AG09319 (cell line): ENCODE data around the gene C6orf136.

Source experiments
- DNase-seq: peaks from one replicate; pipeline ENCODE4 v3.0.0-alpha.2; 2010; ENCODE audit warnings: low read depth; ENCODE audit errors: extremely low read depth
- TF ChIP-seq, protein P1 (sequence below): IDR thresholded peaks from 2 replicates; pipeline ENCODE4 v1.5.1; 2011; ENCODE audit warnings: low read depth, mild to moderate bottlenecking, inconsistent platforms, low read length, moderate library complexity

The C6orf136 gene

DNA sequence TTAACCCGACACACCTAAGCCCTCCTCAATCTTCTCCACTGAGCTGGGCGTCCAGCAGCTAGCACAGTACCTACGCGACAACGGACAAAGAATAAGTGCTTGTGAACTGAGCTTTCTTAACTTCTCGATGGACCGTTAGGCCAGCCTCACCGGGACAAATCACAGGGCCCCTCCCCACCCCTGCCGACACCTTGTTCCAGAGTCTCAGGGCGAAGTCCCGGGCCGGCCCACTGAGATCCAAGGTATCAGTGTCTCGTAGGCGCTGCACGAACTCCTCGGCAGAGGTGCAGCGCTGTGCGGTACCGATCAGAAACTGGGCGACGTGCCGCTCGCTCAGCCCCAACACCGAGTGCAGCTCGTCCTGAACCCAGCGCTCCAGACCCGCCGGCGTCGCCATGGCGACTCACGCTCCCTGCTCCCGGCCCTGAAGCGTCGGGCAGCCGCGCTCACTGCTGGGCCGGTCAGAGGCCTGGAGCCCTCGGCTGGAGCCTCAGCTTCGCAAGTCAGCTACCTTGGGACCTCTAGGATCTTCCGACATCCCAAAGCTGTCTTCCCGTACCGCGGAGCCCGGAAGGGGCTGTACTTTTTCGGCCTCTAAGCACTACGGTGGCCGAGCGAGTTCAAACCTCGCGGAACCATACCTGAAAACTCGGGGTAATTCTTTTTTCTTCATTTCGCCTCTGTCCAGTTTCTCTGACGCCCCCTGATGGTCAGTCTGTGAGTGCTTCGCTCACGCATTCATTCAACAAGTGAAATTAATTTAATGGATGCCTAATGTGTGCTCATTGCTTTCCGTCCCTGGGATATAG is 25.7 kb downstream of the C6orf136 start, which contains the start of gene DHX16:
DHX16 (minus strand) TSS at position 562 of the 809 bp plus-strand sequence; CDS start at position 397, 165 bp downstream.
- DNase-seq: peak; percentile 95
- TF ChIP-seq, protein P1, sequence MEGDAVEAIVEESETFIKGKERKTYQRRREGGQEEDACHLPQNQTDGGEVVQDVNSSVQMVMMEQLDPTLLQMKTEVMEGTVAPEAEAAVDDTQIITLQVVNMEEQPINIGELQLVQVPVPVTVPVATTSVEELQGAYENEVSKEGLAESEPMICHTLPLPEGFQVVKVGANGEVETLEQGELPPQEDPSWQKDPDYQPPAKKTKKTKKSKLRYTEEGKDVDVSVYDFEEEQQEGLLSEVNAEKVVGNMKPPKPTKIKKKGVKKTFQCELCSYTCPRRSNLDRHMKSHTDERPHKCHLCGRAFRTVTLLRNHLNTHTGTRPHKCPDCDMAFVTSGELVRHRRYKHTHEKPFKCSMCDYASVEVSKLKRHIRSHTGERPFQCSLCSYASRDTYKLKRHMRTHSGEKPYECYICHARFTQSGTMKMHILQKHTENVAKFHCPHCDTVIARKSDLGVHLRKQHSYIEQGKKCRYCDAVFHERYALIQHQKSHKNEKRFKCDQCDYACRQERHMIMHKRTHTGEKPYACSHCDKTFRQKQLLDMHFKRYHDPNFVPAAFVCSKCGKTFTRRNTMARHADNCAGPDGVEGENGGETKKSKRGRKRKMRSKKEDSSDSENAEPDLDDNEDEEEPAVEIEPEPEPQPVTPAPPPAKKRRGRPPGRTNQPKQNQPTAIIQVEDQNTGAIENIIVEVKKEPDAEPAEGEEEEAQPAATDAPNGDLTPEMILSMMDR: peak; percentile 88

DNA sequence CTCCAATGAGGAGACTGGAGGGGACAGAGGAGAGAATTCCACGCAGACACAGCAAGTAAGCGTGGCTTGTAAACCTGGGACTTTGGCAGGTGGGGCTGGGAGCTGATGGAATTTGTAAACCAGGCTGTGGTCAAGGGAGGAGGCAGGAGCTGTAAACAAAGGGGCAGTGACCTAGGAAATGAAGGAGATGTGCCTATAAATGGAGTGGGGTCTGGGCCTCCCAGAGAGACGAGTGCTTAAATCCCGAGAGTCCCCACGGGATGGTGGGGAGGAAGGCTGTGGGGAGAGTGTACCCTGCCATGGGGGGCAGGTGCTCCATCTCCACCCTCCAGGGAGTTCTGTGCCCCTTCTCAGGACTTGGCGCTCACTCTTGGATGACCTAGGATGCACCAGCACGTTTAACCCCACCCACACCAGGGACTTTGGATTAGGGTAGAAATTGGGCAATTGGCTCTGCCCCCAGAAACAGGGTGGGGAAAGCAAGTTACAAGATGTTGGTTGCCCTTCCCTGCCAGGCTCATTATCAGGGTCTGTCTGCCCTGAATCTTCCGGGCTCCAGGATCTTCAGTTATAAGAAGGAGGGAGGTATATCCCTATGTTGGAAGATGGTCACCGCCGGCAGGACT is 29.8 kb downstream of the C6orf136 start:
- no peak for DNase-seq
- TF ChIP-seq, protein P1: no peak

DNA sequence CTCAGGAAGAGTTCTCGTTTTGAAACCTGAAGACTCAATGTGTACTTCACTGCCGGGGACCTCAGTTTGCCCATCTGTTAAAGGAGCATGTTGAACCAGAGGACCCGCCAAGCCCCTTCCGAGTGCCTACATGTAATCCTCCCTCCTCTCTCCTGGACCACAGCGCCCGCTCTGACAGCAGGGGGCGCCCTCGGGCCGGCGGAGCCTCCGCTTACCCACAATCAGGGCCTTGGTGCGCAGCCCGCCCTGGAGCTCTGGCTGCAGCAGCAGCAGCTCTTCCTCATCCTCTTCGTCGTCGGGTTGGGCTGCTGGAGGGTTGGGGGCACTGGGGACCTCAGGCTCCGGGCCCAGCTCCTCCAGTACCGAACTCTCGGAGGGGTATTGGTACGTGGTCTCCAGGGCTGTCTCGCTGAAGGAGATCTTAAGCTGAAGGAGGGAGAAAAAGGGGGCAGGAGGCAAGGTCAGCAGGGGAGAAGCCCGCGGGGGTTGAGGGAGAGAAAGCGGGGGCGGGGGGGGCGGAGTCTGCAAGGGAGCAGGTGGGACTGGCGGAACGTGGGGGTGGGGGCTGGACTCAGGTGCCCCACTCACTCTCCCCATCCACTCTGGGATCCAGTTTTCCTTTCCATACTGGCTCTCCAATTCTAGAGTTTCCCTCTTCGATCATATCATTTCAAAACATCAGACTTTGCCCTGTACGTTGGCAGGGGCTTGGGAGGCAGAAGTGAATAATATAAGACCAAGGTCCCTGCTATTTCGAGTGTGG is 32.2 kb downstream of the C6orf136 start:
- no peak for DNase-seq
- TF ChIP-seq, protein P1: peak; percentile 96

DNA sequence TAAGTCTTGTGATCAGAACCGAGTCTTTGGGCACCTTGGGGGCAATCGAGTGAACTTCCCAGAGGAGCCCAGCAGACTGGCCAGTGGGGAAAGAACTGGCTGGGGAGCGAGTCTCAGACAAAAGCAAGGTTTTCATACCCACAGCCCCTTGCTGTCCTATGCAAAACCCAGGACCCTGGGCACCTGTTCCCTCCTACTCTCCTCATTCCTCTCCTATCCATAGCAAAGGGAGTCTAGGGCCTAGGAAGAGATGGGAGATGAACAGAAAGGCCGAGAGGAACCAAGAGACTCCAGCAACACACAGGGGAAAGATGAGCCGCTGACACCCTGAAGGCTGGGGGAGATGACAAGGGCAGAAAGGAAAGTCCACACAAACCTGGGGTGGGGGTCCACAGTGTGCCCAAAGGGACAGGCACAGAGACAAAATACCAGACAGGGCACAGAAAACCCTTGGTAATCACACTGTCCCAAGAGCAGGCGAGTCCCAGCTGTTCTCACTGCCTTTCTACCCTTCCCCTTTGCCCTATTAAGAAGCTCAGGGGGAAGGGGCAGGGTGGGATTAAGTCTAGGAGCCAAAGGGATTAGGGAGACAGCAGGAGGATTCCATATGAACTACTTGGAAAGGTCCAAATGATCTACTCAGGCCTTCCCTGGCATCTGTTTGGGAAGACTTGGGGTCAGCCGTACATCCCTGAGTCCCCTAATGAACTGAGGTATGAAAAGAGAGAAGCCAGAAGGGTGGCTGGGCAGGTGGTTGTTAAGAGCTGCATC is 33.0 kb downstream of the C6orf136 start:
- TF ChIP-seq, protein P1: no peak
- no peak for DNase-seq

DNA sequence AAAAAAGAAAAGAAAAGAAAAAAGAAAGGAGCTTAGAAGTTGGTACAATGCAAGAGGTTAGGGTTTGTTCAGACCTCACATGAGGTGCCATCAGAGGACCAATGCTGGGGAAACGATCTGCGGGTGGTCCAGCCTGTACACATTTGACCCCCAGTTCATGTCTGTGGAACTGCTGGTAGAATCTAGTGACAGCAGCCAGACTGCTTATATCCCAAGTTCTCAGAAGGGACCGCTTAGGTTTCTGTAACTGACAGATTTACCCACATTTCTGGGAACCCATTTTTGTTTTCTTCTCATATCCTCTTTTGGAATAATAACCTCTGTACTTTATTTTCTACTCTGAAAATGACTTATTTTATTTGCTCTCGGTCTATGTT is 34.8 kb downstream of the C6orf136 start:
- TF ChIP-seq, protein P1: no peak
- no peak for DNase-seq

DNA sequence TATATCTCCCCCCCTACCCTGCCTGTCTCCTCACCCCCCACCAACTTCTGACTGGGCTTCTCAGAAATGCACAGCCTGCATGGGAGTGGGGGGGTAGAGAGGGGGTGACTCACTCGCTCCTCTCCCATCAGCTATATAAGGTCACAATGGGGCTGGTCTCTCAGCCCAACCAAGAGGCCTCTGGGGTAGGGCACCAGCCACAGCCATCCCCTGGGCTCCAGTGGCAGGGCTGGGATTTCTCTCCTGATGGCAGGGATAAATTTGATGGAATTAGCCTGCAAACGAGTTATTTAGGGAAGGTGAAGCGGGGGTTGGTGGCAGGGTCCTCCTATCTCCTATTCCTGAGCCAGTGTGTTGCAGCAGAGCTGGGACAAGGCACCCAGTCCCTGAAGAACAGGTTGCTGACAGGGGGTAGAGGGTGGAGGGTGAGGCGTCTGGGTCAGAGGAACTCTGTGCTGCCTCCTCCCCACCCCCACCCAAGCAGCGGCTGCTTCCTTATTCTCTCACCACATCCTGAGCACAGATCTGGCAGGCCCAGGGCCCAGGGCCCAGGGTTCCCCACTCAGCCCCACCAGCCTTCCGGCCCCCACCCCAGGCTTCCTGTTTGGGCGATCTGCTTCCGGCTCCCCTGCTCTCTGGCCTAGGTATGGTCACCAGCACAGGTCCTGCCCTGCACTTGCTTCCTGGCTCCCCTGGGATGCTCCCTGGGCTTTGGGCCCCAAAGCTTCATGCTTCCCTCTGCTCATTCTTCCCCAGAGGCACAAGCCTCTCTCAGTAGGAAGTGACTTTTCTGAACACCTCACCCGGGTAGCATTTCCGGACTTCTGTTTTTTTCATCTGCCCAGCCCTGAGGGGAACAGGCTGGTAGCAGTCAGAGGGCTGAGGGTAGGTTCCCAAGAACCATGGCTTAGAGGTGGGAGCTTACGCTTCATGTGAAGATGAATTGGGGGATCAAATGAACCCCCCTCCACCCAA is 35.5 kb downstream of the C6orf136 start:
- TF ChIP-seq, protein P1: no peak
- no peak for DNase-seq
